SK-N-SH (cell line): ENCODE data around the gene CBFB. TPM values are rescaled to one million over a fixed set of nuclear protein-coding genes. Genes with fewer than 3 reads are reported as not detected.

Experiments
- CTCF ChIA-PET: fragments of 300-600, 350-600 bp; formaldehyde crosslinking; extraction: SDS; loops from one replicate; lab custom pipeline; 2021; lab: Yijun Ruan, JAX
- POLR2A ChIA-PET: fragments of 350-600 bp; sonication (Branson Sonifier 250); formaldehyde crosslinking; extraction: SDS; loops from one replicate; lab custom pipeline; 2020; ENCODE audit warnings: antibody characterized with exemption, inconsistent platforms; lab: Yijun Ruan, JAX
- DNase-seq: peaks from one replicate; pipeline ENCODE4 v3.0.0; 2012
- H2AFZ ChIP-seq: fragments of 200-600 bp; sonication (generic); 2 replicates; pipeline ENCODE4 v1.8.1; 2016; ENCODE audit warnings: antibody characterized with exemption, mild to moderate bottlenecking, low read depth
- H3F3A ChIP-seq: fragments of 200-600 bp; sonication (generic); replicated peaks from 2 replicates; pipeline ENCODE3; 2016; ENCODE audit warnings: antibody characterized with exemption, mild to moderate bottlenecking; ENCODE audit not compliant: insufficient read depth
- H3K27ac ChIP-seq, 2 experiments: fragments of 200-500 bp in 1 of 2; fragments of 200-600 bp in 1 of 2; sonication (Bioruptor generic) in 1 of 2; sonication (generic), shearing (Covaris generic) in 1 of 2; 2 replicates each; pipeline versions ENCODE4 v1.5.1 to v1.6.1; 2014 to 2016; ENCODE audit warnings: low read depth in 2 of 2, inconsistent platforms in 1 of 2, low read length in 1 of 2, mild to moderate bottlenecking in 1 of 2, mixed read lengths in 1 of 2
- H3K27me3 ChIP-seq: fragments of 200-600 bp; sonication (generic), shearing (Covaris generic); 2 replicates; pipeline ENCODE4 v1.6.1; 2016; ENCODE audit warnings: mixed run types; ENCODE audit not compliant: insufficient read depth
- H3K36me3 ChIP-seq, 2 experiments: fragments of 200-500 bp in 1 of 2; fragments of 200-600 bp in 1 of 2; sonication (Bioruptor generic) in 1 of 2; sonication (generic) in 1 of 2; replicated peaks in 1 of 2; 2 replicates each; pipeline versions ENCODE3 to v1.5.1; 2014 to 2016; ENCODE audit warnings: low read length in 1 of 2, mild to moderate bottlenecking in 1 of 2; ENCODE audit not compliant: insufficient read depth in 2 of 2, control insufficient read depth in 1 of 2
- H3K4me1 ChIP-seq, 2 experiments: fragments of 200-500 bp in 1 of 2; fragments of 200-600 bp in 1 of 2; sonication (Bioruptor generic) in 1 of 2; sonication (generic), shearing (Covaris generic) in 1 of 2; 2 replicates each; pipeline versions ENCODE4 v1.5.1 to v1.6.1; 2014 to 2016; ENCODE audit warnings: low read depth in 1 of 2, low read length in 1 of 2, mixed run types in 1 of 2; ENCODE audit not compliant: insufficient read depth in 2 of 2, control insufficient read depth in 1 of 2
- H3K4me2 ChIP-seq: fragments of 200-600 bp; sonication (generic), shearing (Covaris generic); 2 replicates; pipeline ENCODE4 v1.6.1; 2017; ENCODE audit warnings: mixed run types
- H3K4me3 ChIP-seq, 2 experiments: fragments of 200-500 bp in 1 of 2; fragments of 200-600 bp in 1 of 2; sonication (Bioruptor generic) in 1 of 2; sonication (generic), shearing (Covaris generic) in 1 of 2; 2 replicates each; pipeline versions ENCODE4 v1.5.1 to v1.8.1; 2014 to 2016; ENCODE audit warnings: low read depth in 2 of 2, inconsistent platforms in 1 of 2, low read length in 1 of 2, mild to moderate bottlenecking in 1 of 2, mixed read lengths in 1 of 2, moderate library complexity in 1 of 2
- H3K79me2 ChIP-seq: fragments of 200-600 bp; sonication (generic); 2 replicates; pipeline ENCODE4 v1.8.1; 2017; ENCODE audit warnings: mild to moderate bottlenecking; ENCODE audit not compliant: insufficient read depth
- H3K9ac ChIP-seq: fragments of 200-600 bp; sonication (generic); 2 replicates; pipeline ENCODE4 v1.6.1; 2017; ENCODE audit warnings: mixed run types
- H3K9me2 ChIP-seq: fragments of 200-600 bp; sonication (generic); 2 replicates; pipeline ENCODE4 v1.6.1; 2017; ENCODE audit warnings: mixed run types
- H3K9me3 ChIP-seq: fragments of 200-600 bp; sonication (generic); 2 replicates; pipeline ENCODE4 v1.6.1; 2017; ENCODE audit warnings: mixed run types, mild to moderate bottlenecking, moderate library complexity
- H4K20me1 ChIP-seq: fragments of 200-600 bp; sonication (generic); 2 replicates; pipeline ENCODE4 v1.6.1; 2017; ENCODE audit warnings: mild to moderate bottlenecking, mixed run types; ENCODE audit not compliant: insufficient read depth
- EP300 ChIP-seq, 2 experiments: IDR thresholded peaks; 2 replicates each; pipeline versions ENCODE4 v1.4.0 to v1.6.1; 2012; ENCODE audit warnings: borderline replicate concordance in 1 of 2, low read depth in 1 of 2, low read length in 1 of 2
- EZH2phosphoT487 ChIP-seq: fragments of 200-600 bp; sonication (generic); IDR thresholded peaks from 2 replicates; pipeline ENCODE4 v1.6.1; 2017; ENCODE audit warnings: low read depth, mixed run types, mild to moderate bottlenecking, antibody characterized with exemption, moderate library complexity, borderline replicate concordance
- FOSL2 ChIP-seq: IDR thresholded peaks from 2 replicates; pipeline ENCODE4 v1.4.0; 2012; ENCODE audit warnings: low read depth, mild to moderate bottlenecking, moderate library complexity, borderline replicate concordance
- GATA2 ChIP-seq: sonication (generic); formaldehyde crosslinking; IDR thresholded peaks from 2 replicates; pipeline ENCODE4 v1.5.0; 2020; ENCODE audit warnings: mild to moderate bottlenecking, missing genetic modification reagents
- JUND ChIP-seq: IDR thresholded peaks from 2 replicates; pipeline ENCODE4 v1.4.0; 2012
- MAX ChIP-seq: IDR thresholded peaks from 2 replicates; pipeline ENCODE4 v1.4.0; 2012; ENCODE audit warnings: low read depth
- MEF2A ChIP-seq: IDR thresholded peaks from 2 replicates; pipeline ENCODE4 v1.4.0; 2012; ENCODE audit warnings: low read depth, borderline replicate concordance
- MXI1 ChIP-seq: IDR thresholded peaks from 2 replicates; pipeline ENCODE4 v1.6.1; 2012; ENCODE audit warnings: mild to moderate bottlenecking, low read depth, low read length, improper control_type of control experiment
- POLR2AphosphoS5 ChIP-seq: IDR thresholded peaks from 2 replicates; pipeline ENCODE4 v1.6.1; 2012; ENCODE audit warnings: low read depth, low read length
- REST ChIP-seq: IDR thresholded peaks from 2 replicates; pipeline ENCODE4 v1.6.1; 2012; ENCODE audit warnings: mild to moderate bottlenecking, low read depth, low read length, moderate library complexity
- RFX5 ChIP-seq: IDR thresholded peaks from 2 replicates; pipeline ENCODE4 v1.6.1; 2012; ENCODE audit warnings: mild to moderate bottlenecking, improper control_type of control experiment, low read length
- RXRA ChIP-seq: IDR thresholded peaks from 2 replicates; pipeline ENCODE4 v1.4.0; 2012; ENCODE audit warnings: low read depth, mild to moderate bottlenecking, borderline replicate concordance
- SIN3A ChIP-seq: IDR thresholded peaks from 2 replicates; pipeline ENCODE4 v1.6.1; 2012; ENCODE audit warnings: low read depth, mild to moderate bottlenecking, low read length, moderate library complexity, borderline replicate concordance
- SMC3 ChIP-seq: IDR thresholded peaks from 2 replicates; pipeline ENCODE4 v1.6.1; 2012; ENCODE audit warnings: low read depth, low read length, improper control_type of control experiment
- TCF12 ChIP-seq: IDR thresholded peaks from 2 replicates; pipeline ENCODE4 v1.4.0; 2012
- TEAD4 ChIP-seq: IDR thresholded peaks from 2 replicates; pipeline ENCODE4 v1.4.0; 2012; ENCODE audit warnings: mild to moderate bottlenecking, borderline replicate concordance; ENCODE audit not compliant: insufficient read depth
- USF2 ChIP-seq: fragments of 150-350 bp; IDR thresholded peaks from 2 replicates; pipeline ENCODE4 v1.6.1; 2017; ENCODE audit warnings: antibody characterized with exemption, low read length, low read depth, borderline replicate concordance
- WGBS: methylation state at CpG from one replicate; pipeline ENCODE4 v1.1.6; 2017; ENCODE audit warnings: low lambda C conversion rate; 5-methylcytosine and 5-hydroxymethylcytosine counted together
- polyA plus RNA-seq, 3 experiments: library from polyadenylated mRNA; depleted of rRNA; stranded (reverse); fragments of >200 nt; gene quantifications; 2 replicates each; pipeline ENCODE4 v1.2.3, GENCODE V29; 2012
- TF ChIP-seq, protein P1 (sequence below): IDR thresholded peaks from 2 replicates; pipeline ENCODE4 v1.4.0; 2012; ENCODE audit warnings: low read depth, borderline replicate concordance
- TF ChIP-seq, protein P2 (sequence below): fragments of 200-600 bp; sonication (generic); IDR thresholded peaks from 2 replicates; pipeline ENCODE4 v1.6.1; 2017; ENCODE audit warnings: antibody characterized with exemption, mild to moderate bottlenecking, moderate library complexity

The CBFB gene
- polyA plus RNA-seq, 1 of the 3 experiments (the other 2 are of a cell fraction) = 40.1 TPM

DNA sequence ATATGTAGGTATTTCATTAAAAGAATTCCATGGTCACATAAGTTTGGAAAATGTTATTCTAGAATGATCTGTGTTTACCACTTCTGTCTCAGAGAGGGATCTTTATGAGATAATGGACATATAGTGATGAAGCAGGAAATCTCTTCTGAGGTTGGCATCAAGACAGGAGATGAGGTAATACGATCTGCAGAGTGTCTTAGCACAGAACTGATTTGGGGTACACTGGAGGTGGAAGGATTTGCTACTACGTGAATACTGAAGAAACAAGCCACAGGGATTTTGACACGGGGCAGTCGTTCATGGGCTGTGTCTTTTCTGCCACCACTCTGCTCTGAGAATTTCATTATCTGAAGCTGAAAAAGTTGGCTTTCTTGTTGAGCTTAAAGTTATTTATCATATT lies 5.5 kb downstream of the CBFB start:
- no peak overlapping the region for H2AFZ ChIP-seq
- POLR2A ChIA-PET = no interaction called here
- peak; percentile 27; the same call in 1 of the 2 replicates for TF ChIP-seq TCF12
- no peak for TF ChIP-seq MEF2A
- no peak for TF ChIP-seq FOSL2
- TF ChIP-seq, all 33 proteins: peak for 1
- Histone ChIP-seq H3K4me2 (peak overlapping the region; percentile 26), H3K79me2 (peaks cover 100% of the 10 kb centered on the region), H3K4me3 (no peak overlapping the region), H3K27me3 (no peaks in the 10 kb centered on the region), H3K9me3 (no peaks in the 10 kb centered on the region), H3K27ac (peak overlapping the region in 1 of 2 experiments; percentile 39; a peak in 2 of 4 replicates), H4K20me1 (peaks cover 79% of the 10 kb centered on the region), H3K36me3 (peaks cover 14 to 63% of the 10 kb centered on the region in 2 experiments), H3K9ac (no peak overlapping the region), H3K9me2 (no peaks in the 10 kb centered on the region), H3F3A (peaks cover 10% of the 10 kb centered on the region), H3K4me1 (peaks cover 14 to 42% of the 10 kb centered on the region in 2 experiments; a peak in 3 of 4 replicates)
- DNase-seq = no peak
- CTCF ChIA-PET = interaction anchor here (1.3 kb wide), 1 partner anchor 17 kb away, joined by 4 read pairs; no protein-coding TSS in a partner anchor
- 70% methylated on average over 4 of the region's 4 CpGs for WGBS

DNA sequence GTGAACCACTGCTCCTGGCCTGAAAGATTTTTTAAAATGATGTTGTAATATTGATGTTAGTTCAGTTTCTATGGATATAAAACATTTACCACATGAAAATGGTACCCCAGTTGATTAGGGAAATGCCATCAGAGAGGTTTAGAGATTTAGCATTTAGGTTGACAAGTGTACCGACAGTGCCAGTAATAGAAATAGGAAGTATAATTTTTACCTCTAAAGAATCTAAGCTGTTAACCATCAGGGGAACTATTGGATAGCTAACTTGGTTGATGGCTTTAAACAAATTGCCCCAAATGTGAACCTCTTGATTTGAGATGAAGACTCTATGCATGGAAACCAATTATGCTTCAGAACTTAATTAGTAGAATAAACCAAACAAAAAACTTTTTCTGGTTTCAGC lies 6.4 kb downstream of the CBFB start:
- H3K27ac ChIP-seq = peak overlapping the region in 1 of 2 experiments; percentile 39; a peak in 1 of 4 replicates
- no peak for DNase-seq
- peaks cover 100% of the 10 kb centered on the region for H3K79me2 ChIP-seq
- peaks cover 75% of the 10 kb centered on the region for H4K20me1 ChIP-seq
- 100% methylated on average over 1 of the region's 1 CpG for WGBS
- ChIA-PET POLR2A (no interaction called here), CTCF (interaction anchor here (1.0 to 1.3 kb wide), 3 partner anchors 18 to 66 kb away, joined by 4 to 7 read pairs (median 4); no protein-coding TSS in a partner anchor)
- H3K4me2 ChIP-seq = peak overlapping the region; percentile 26
- H3K36me3 ChIP-seq = peaks cover 22 to 68% of the 10 kb centered on the region in 2 experiments
- peaks cover 11 to 42% of the 10 kb centered on the region in 2 experiments; a peak in 3 of 4 replicates for H3K4me1 ChIP-seq
- no peaks in the 10 kb centered on the region for H3K9me2 ChIP-seq
- no peak overlapping the region for H3K4me3 ChIP-seq
- H3F3A ChIP-seq = peaks cover 14% of the 10 kb centered on the region
- no peak overlapping the region for H3K9ac ChIP-seq
- no peaks in the 10 kb centered on the region for H3K9me3 ChIP-seq
- H3K27me3 ChIP-seq = no peaks in the 10 kb centered on the region
- no peak overlapping the region for H2AFZ ChIP-seq
- TF ChIP-seq EP300 (IDR thresholded peaks at IDR 0.05; ENCODE audit: borderline replicate concordance in 1 of 2, low read depth in 1 of 2, low read length in 1 of 2) (no peak), RXRA (no peak), MXI1 (no peak), SMC3 (no peak), POLR2AphosphoS5 (no peak), REST (no peak), TEAD4 (no peak), EZH2phosphoT487 (no peak), RFX5 (no peak), GATA2 (CRISPR knock-in tag) (no peak), SIN3A (no peak), MAX (no peak), USF2 (no peak), JUND (no peak)
- TF ChIP-seq, protein P1, sequence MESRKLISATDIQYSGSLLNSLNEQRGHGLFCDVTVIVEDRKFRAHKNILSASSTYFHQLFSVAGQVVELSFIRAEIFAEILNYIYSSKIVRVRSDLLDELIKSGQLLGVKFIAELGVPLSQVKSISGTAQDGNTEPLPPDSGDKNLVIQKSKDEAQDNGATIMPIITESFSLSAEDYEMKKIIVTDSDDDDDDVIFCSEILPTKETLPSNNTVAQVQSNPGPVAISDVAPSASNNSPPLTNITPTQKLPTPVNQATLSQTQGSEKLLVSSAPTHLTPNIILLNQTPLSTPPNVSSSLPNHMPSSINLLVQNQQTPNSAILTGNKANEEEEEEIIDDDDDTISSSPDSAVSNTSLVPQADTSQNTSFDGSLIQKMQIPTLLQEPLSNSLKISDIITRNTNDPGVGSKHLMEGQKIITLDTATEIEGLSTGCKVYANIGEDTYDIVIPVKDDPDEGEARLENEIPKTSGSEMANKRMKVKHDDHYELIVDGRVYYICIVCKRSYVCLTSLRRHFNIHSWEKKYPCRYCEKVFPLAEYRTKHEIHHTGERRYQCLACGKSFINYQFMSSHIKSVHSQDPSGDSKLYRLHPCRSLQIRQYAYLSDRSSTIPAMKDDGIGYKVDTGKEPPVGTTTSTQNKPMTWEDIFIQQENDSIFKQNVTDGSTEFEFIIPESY = no peak
- TF ChIP-seq, protein P2, sequence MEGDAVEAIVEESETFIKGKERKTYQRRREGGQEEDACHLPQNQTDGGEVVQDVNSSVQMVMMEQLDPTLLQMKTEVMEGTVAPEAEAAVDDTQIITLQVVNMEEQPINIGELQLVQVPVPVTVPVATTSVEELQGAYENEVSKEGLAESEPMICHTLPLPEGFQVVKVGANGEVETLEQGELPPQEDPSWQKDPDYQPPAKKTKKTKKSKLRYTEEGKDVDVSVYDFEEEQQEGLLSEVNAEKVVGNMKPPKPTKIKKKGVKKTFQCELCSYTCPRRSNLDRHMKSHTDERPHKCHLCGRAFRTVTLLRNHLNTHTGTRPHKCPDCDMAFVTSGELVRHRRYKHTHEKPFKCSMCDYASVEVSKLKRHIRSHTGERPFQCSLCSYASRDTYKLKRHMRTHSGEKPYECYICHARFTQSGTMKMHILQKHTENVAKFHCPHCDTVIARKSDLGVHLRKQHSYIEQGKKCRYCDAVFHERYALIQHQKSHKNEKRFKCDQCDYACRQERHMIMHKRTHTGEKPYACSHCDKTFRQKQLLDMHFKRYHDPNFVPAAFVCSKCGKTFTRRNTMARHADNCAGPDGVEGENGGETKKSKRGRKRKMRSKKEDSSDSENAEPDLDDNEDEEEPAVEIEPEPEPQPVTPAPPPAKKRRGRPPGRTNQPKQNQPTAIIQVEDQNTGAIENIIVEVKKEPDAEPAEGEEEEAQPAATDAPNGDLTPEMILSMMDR = no peak
